NB4 (cell line): ENCODE results near the gene C4orf50.

Experiments
- MYC ChIP-seq: IDR thresholded peaks from 2 replicates; pipeline ENCODE4 v1.6.1; 2011; ENCODE audit warnings: low read depth, low read length
- POLR2A ChIP-seq: IDR thresholded peaks from 2 replicates; pipeline ENCODE4 v1.6.1; 2011; ENCODE audit warnings: mild to moderate bottlenecking; ENCODE audit not compliant: insufficient read length; ENCODE audit errors: extremely low read depth
- TF ChIP-seq, protein P1 (sequence below): IDR thresholded peaks from one replicate; pipeline ENCODE4 v1.5.1; 2012; ENCODE audit warnings: low read depth, low read length
- TF ChIP-seq, protein P2 (sequence below): IDR thresholded peaks from 2 replicates; pipeline ENCODE4 v1.6.1; 2011; ENCODE audit warnings: low read depth, low read length

DNA sequence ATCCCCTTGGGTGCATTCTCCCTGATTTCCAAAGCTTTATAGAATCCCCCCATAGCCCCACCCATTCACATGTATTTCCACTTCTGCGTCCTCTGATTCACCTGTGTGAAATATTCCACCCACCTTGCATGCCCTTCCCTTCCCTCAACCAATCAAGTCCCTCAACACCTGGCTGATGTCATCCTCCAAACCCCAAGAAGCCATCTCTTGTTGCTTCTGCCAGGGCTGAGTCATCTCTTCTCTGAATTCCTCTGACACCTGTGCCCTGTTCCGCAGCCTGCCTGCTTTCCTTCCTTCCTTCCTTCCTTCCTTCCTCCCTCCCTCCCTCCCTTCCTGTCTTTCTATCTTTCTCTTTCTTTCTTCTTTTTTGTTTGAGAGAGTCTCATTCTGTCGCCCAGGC is 135.3 kb downstream of the C4orf50 start:
- TF ChIP-seq, protein P1, sequence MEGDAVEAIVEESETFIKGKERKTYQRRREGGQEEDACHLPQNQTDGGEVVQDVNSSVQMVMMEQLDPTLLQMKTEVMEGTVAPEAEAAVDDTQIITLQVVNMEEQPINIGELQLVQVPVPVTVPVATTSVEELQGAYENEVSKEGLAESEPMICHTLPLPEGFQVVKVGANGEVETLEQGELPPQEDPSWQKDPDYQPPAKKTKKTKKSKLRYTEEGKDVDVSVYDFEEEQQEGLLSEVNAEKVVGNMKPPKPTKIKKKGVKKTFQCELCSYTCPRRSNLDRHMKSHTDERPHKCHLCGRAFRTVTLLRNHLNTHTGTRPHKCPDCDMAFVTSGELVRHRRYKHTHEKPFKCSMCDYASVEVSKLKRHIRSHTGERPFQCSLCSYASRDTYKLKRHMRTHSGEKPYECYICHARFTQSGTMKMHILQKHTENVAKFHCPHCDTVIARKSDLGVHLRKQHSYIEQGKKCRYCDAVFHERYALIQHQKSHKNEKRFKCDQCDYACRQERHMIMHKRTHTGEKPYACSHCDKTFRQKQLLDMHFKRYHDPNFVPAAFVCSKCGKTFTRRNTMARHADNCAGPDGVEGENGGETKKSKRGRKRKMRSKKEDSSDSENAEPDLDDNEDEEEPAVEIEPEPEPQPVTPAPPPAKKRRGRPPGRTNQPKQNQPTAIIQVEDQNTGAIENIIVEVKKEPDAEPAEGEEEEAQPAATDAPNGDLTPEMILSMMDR, result no peak
- TF ChIP-seq POLR2A (no peak), MYC (no peak)
- TF ChIP-seq, protein P2, sequence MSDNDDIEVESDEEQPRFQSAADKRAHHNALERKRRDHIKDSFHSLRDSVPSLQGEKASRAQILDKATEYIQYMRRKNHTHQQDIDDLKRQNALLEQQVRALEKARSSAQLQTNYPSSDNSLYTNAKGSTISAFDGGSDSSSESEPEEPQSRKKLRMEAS, result no peak
